Hepatocyte (in vitro differentiated cells): Measurements from ENCODE around the gene OR5AR1. TPM values are rescaled to one million over a fixed set of nuclear protein-coding genes. Genes with fewer than 3 reads are reported as not detected.
"Not testable (repeated sequence)": the region's sequence is repeated elsewhere in the genome, so short reads cannot be mapped to it uniquely, and the experiment has no call there.

Experiments used
- DNase-seq: peaks from one replicate; pipeline ENCODE4 v3.0.0-alpha.2; 2016; ENCODE audit warnings: low spot score
- H2AFZ ChIP-seq: fragments of 200-600 bp; sonication (generic); 2 replicates; pipeline ENCODE4 v1.6.0; 2016; ENCODE audit warnings: antibody characterized with exemption, mild to moderate bottlenecking
- H3K27ac ChIP-seq: fragments of 200-600 bp; sonication (generic); 2 replicates; pipeline ENCODE4 v1.5.1; 2016; ENCODE audit warnings: mild to moderate bottlenecking
- H3K27me3 ChIP-seq: fragments of 200-600 bp; sonication (generic); 2 replicates; pipeline ENCODE4 v1.6.1; 2016
- H3K36me3 ChIP-seq: fragments of 200-600 bp; sonication (generic); replicated peaks from 2 replicates; pipeline ENCODE4 v1.5.1; 2016; ENCODE audit warnings: low read depth; ENCODE audit not compliant: insufficient read depth
- H3K4me1 ChIP-seq: fragments of 200-600 bp; sonication (generic); 2 replicates; pipeline ENCODE4 v1.5.1; 2016; ENCODE audit warnings: mild to moderate bottlenecking, moderate library complexity; ENCODE audit not compliant: insufficient read depth
- H3K4me2 ChIP-seq: fragments of 200-600 bp; sonication (generic); 2 replicates; pipeline ENCODE4 v1.6.0; 2016
- H3K4me3 ChIP-seq: fragments of 200-600 bp; sonication (generic); 2 replicates; pipeline ENCODE4 v1.5.1; 2016; ENCODE audit warnings: mild to moderate bottlenecking
- H3K79me2 ChIP-seq: fragments of 200-600 bp; sonication (generic); 2 replicates; pipeline ENCODE4 v1.6.0; 2017; ENCODE audit warnings: mild to moderate bottlenecking
- H3K9me2 ChIP-seq: fragments of 200-600 bp; sonication (generic); replicated peaks from 2 replicates; pipeline ENCODE4 v1.6.0; 2017; ENCODE audit warnings: mild to moderate bottlenecking; ENCODE audit not compliant: insufficient read depth
- H3K9me3 ChIP-seq: fragments of 200-600 bp; sonication (generic); 2 replicates; pipeline ENCODE4 v1.5.1; 2016; ENCODE audit warnings: low read depth, mild to moderate bottlenecking
- H4K20me1 ChIP-seq: fragments of 200-600 bp; sonication (generic); 2 replicates; pipeline ENCODE4 v1.6.0; 2016; ENCODE audit warnings: mild to moderate bottlenecking; ENCODE audit not compliant: insufficient read depth, poor library complexity, severe bottlenecking
- EZH2 ChIP-seq: fragments of 200-600 bp; sonication (generic); IDR thresholded peaks from 2 replicates; pipeline ENCODE4 v1.6.1; 2016; ENCODE audit warnings: antibody characterized with exemption, mild to moderate bottlenecking, borderline replicate concordance
- EZH2phosphoT487 ChIP-seq: fragments of 200-600 bp; sonication (generic); IDR thresholded peaks from one replicate; pipeline ENCODE4 v1.6.1; 2018; ENCODE audit warnings: antibody characterized with exemption, mild to moderate bottlenecking, low read depth, moderate library complexity; ENCODE audit not compliant: unreplicated experiment, severe bottlenecking
- WGBS: methylation state at CpG from one replicate; pipeline ENCODE4 v1.1.6; 2016; ENCODE audit warnings: low lambda C conversion rate; ENCODE audit errors: missing lambda C conversion rate; 5-methylcytosine and 5-hydroxymethylcytosine counted together
- polyA plus RNA-seq: library from polyadenylated mRNA; unstranded; fragments of >200 nt; fragmentation: Nextera tagmentation; extraction: Ambion mirVana; gene quantifications from 2 replicates; pipeline ENCODE4 v1.2.1, GENCODE V29; 2016
- total RNA-seq: library from RNA; depleted of rRNA; stranded (reverse); fragments of >200 nt; gene quantifications from 2 replicates; pipeline ENCODE4 v1.2.3, GENCODE V29; 2014
- TF ChIP-seq, protein P1 (sequence below): fragments of 200-600 bp; sonication (generic); IDR thresholded peaks from 2 replicates; pipeline ENCODE4 v1.5.1; 2016; ENCODE audit warnings: antibody characterized with exemption, mild to moderate bottlenecking; ENCODE audit not compliant: poor library complexity

The OR5AR1 gene
- total and polyA plus RNA-seq, 2 experiments from 2014 or later: not detected

DNA sequence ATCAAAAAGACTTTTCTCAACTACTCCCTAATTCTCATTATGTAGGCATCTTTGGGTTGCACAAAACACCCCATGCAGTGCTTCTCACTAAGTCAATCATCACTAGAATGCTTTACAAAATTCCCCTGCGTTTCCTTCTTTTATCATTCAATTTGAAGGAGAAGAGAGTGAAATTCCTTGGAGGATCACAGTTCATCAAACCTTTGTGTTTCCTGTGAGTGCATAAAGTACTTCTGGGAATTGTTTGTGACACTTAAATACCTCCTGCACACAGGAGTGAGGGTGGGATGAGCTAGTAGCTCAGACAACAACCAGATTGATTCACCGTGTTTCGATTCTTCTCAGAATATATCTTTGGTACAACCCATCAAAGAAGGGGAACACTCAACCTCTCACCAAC is 3.7 kb upstream of the OR5AR1 start:
- TF ChIP-seq, protein P1, sequence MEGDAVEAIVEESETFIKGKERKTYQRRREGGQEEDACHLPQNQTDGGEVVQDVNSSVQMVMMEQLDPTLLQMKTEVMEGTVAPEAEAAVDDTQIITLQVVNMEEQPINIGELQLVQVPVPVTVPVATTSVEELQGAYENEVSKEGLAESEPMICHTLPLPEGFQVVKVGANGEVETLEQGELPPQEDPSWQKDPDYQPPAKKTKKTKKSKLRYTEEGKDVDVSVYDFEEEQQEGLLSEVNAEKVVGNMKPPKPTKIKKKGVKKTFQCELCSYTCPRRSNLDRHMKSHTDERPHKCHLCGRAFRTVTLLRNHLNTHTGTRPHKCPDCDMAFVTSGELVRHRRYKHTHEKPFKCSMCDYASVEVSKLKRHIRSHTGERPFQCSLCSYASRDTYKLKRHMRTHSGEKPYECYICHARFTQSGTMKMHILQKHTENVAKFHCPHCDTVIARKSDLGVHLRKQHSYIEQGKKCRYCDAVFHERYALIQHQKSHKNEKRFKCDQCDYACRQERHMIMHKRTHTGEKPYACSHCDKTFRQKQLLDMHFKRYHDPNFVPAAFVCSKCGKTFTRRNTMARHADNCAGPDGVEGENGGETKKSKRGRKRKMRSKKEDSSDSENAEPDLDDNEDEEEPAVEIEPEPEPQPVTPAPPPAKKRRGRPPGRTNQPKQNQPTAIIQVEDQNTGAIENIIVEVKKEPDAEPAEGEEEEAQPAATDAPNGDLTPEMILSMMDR: no peak
- H3K79me2 ChIP-seq: no peaks in the 10 kb centered on the region
- no peaks in the 10 kb centered on the region for H3K4me1 ChIP-seq
- H3K9me2 ChIP-seq: no peaks in the 10 kb centered on the region
- no peak overlapping the region for H3K4me2 ChIP-seq
- DNase-seq: no peak
- 30% methylated on average over 3 of the region's 3 CpGs for WGBS
- no peaks in the 10 kb centered on the region for H3K36me3 ChIP-seq
- H3K27me3 ChIP-seq: no peaks in the 10 kb centered on the region
- no peak overlapping the region for H3K27ac ChIP-seq
- no peaks in the 10 kb centered on the region for H3K9me3 ChIP-seq
- no peaks in the 10 kb centered on the region for H4K20me1 ChIP-seq
- H3K4me3 ChIP-seq: no peak overlapping the region
- no peak overlapping the region for H2AFZ ChIP-seq

- Histone ChIP-seq H3K9me3 (no peaks in the 10 kb centered on the region), H3K36me3 (no peaks in the 10 kb centered on the region), H3K27ac (no peak overlapping the region), H3K4me1 (no peaks in the 10 kb centered on the region), H3K27me3 (no peaks in the 10 kb centered on the region), H4K20me1 (no peaks in the 10 kb centered on the region), H3K4me3 (no peak overlapping the region), H3K9me2 (no peaks in the 10 kb centered on the region), H2AFZ (no peak overlapping the region), H3K79me2 (no peaks in the 10 kb centered on the region), H3K4me2 (no peak overlapping the region)
- 87% methylated on average over 2 of the region's 2 CpGs for WGBS
- TF ChIP-seq EZH2phosphoT487: no peak
- TF ChIP-seq, protein P1: no peak
- TF ChIP-seq EZH2: no peak
- DNase-seq: no peak
Observed at GRCh38 chr11:56670984-56671383, 7.5 kb downstream of the OR5AR1 start.

- no peak overlapping the region for H2AFZ ChIP-seq
- no peak overlapping the region for H3K27ac ChIP-seq
- H3K4me1 ChIP-seq: no peaks in the 10 kb centered on the region
- TF ChIP-seq EZH2 (no peak), EZH2phosphoT487 (no peak)
- TF ChIP-seq, protein P1: no peak
- H3K9me3 ChIP-seq: no peaks in the 10 kb centered on the region
- H3K27me3 ChIP-seq: no peaks in the 10 kb centered on the region
- no peaks in the 10 kb centered on the region for H3K79me2 ChIP-seq
- no peaks in the 10 kb centered on the region for H3K36me3 ChIP-seq
- no peaks in the 10 kb centered on the region for H4K20me1 ChIP-seq
- H3K9me2 ChIP-seq: no peaks in the 10 kb centered on the region
- no peak overlapping the region for H3K4me3 ChIP-seq
- WGBS: 82% methylated on average over 1 of the region's 1 CpG
- no peak overlapping the region for H3K4me2 ChIP-seq
- DNase-seq: no peak
Observed at GRCh38 chr11:56688554-56689100, 25.1 kb downstream of the OR5AR1 start.

DNA sequence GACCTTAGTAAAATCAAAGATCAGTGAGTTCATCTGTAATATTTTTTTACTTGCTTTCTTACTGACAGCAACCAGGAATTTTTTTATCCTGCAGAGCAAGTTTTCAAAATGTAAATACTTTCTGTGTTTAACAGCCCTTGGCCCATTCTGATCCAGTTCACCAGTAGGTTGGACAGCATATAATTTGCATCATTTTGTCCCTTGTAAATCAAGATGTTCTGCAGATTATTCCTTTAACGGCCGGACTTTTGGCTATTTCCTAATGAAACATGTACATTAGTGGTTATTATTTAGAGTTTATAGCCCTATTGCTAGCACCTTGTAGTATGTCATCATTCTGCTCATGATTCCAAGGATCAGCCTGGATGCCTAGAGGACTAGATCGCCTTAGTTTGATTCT is 27.7 kb downstream of the OR5AR1 start:
- not testable (repeated sequence) for H3K27ac ChIP-seq, H2AFZ ChIP-seq, H3K4me2 ChIP-seq, DNase-seq, H3K9me2 ChIP-seq, H3K4me1 ChIP-seq, H3K36me3 ChIP-seq, H4K20me1 ChIP-seq, H3K27me3 ChIP-seq, H3K79me2 ChIP-seq, H3K9me3 ChIP-seq, H3K4me3 ChIP-seq
- 87% methylated on average over 3 of the region's 3 CpGs for WGBS
